Medulla oblongata (tissue), 1 donor: ENCODE data around the gene DIAPH1.

ENCODE experiments used
- DNase-seq: peaks from one replicate; pipeline ENCODE4 v3.0.0-alpha.2; 2015; ENCODE audit errors: extremely low spot score

Gene DIAPH1

DNA sequence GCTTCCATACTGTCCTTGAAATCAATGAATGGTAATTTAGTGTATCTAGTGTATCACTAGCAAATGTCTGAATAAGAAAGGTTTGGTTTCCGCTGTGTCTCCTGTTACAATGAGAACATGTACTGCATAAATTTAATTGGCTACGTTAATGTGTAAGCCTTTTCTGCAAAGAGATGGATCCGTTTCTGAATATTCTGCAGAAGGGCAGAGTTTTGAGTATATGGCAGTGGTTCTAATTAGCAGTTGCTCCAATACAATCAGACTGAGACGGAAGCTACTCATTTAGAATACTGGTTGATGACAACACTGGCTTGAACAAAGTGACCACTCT lies 134.5 kb downstream of the DIAPH1 start:
- peak; percentile 15 for DNase-seq

DNA sequence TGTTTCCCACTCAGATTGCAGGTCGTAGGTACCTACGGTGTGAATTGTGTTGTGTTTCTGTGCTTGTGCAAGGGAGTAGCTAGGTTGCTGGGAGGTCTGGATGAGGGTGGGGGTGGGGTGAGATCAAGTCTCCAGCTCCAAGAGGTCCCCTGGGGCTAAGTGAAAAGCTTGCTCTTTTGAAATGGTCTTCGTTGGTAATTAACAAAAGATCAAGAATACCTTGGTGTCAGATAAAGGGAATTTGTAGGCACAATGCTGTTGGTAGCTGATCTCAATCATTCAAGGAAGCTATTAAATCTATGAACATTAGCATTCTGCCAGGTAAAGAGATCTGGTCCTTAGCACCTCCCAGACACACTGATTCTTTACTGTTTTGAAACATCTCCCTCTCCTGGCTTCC lies 134.9 kb downstream of the DIAPH1 start:
- peak; percentile 10 for DNase-seq

DNA sequence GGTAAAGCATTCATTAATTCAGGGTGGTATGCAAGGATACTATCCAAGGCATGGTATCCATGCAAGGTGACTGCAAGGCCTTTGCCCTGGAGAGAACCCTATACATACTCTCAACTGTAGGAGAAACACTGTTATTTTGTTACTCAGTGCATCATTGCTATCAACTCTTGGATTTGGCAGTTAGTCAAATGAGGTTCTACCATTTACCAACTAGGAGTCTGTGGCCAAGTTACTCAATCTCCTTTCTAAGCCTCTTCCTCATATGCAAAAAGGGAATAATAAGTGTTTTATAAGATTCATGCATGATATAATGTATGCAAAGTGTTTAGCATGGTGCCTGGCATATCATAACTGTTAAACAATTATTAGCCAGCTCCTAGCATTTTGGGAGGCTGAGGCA lies 139.0 kb downstream of the DIAPH1 start:
- DNase-seq: no peak

DNA sequence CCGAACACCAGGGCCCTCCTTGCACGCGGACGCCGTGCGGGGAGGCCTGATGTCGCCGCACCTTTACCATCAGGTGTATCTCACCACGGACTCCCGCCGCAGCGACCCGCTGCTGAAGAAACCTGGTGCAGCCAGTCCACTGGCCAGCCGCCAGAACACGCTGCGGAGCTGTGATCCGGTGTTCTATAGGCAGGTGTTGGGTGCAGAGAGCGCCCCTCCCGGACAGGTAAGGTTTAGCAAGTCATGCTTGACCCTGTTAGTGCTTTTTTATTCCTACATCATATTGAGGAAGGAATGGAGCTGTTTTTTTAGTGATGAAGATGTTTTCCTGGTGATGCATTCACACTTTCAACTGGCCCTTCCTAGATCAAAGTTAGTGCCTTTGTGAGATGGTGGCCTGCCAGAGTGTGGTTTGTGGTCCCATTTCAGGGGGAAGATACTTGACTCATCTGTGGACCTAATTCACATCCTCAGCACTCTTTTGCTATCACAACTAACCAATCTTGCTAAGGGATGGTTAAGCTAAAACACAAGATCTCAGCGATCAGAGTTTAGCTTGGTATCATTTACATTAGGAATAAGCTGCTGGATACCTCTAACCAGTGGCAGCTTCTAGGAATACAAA lies 140.4 kb downstream of the DIAPH1 start:
- no peak for DNase-seq

DNA sequence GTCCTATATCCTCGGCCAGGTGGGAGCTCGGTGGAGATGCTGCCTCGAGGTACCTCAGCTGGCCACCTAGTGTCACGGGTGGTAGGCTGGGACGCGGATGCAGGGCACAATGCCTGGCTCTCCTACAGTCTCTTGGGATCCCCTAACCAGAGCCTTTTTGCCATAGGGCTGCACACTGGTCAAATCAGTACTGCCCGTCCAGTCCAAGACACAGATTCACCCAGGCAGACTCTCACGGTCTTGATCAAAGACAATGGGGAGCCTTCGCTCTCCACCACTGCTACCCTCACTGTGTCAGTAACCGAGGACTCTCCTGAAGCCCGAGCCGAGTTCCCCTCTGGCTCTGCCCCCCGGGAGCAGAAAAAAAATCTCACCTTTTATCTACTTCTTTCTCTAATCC lies 141.0 kb downstream of the DIAPH1 start:
- DNase-seq: no peak

DNA sequence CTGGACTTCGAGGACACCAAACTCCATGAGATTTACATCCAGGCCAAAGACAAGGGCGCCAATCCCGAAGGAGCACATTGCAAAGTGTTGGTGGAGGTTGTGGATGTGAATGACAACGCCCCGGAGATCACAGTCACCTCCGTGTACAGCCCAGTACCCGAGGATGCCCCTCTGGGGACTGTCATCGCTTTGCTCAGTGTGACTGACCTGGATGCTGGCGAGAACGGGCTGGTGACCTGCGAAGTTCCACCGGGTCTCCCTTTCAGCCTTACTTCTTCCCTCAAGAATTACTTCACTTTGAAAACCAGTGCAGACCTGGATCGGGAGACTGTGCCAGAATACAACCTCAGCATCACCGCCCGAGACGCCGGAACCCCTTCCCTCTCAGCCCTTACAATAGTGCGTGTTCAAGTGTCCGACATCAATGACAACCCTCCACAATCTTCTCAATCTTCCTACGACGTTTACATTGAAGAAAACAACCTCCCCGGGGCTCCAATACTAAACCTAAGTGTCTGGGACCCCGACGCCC lies 141.7 kb downstream of the DIAPH1 start:
- no peak for DNase-seq

DNA sequence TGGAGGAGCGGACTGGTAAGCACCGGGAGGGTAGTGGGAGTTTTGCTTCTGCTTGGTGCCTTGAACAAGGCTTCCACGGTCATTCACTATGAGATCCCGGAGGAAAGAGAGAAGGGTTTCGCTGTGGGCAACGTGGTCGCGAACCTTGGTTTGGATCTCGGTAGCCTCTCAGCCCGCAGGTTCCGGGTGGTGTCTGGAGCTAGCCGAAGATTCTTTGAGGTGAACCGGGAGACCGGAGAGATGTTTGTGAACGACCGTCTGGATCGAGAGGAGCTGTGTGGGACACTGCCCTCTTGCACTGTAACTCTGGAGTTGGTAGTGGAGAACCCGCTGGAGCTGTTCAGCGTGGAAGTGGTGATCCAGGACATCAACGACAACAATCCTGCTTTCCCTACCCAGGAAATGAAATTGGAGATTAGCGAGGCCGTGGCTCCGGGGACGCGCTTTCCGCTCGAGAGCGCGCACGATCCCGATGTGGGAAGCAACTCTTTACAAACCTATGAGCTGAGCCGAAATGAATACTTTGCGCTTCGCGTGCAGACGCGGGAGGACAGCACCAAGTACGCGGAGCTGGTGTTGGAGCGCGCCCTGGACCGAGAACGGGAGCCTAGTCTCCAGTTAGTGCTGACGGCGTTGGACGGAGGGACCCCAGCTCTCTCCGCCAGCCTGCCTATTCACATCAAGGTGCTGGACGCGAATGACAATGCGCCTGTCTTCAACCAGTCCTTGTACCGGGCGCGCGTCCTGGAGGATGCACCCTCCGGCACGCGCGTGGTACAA lies 142.5 kb downstream of the DIAPH1 start:
- no peak for DNase-seq

DNA sequence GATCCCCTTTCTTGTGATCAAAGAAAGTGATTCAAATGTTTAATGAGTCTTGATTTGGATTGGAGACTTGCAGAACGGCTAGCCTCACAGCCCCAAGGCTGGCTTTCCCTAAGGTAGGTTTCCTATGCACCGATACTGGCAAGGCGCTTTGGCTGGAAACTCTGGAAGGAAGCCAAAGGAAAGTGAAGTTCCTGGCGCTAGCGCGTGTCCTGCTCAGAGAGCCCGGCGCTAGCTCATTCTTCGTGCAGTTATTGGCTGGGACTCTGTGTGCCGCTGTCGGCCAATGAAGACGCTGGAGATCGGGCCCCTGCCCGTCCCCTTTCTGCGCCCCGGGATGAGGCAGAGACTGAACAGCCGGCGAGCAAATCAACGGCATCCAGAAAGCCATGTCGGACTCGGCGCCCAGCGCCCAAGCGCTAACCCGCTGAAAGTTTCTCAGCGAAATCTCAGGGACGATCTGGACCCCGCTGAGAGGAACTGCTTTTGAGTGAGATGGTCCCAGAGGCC lies 143.1 kb downstream of the DIAPH1 start, which contains the start of gene PCDHGC3:
TSS of gene PCDHGC3 (plus strand) at position 342 of the 507 bp plus-strand sequence. CDS start at position 493, 151 bp downstream.
- DNase-seq: peak; percentile 94

DNA sequence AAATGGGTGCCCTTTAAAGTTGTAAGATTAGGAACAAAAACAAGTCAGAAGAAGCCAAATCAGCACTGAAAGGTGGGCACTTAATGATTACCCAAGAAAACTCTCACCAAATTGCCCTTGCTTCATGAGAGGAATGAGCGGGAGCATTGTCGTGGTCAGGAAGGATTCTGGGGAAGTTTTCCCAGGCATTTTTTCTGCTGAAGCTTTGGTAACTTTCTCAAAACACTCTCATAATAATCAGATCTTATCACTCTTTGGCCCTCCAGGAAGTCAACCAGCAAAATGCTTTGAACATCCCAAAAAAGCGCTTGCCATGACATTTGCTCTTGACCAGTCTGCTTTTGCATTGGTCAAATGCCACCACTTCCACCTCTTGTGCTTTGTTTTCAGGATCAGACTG lies 153.4 kb downstream of the DIAPH1 start:
- DNase-seq: no peak
